Adrenal gland (tissue), 5 donors: ENCODE data around the gene GPR179.

Source experiments
- CTCF ChIP-seq, 6 experiments: fragments of 450-650 bp in 4 of 6; fragments of 200-600 bp in 2 of 6; sonication (generic) in 1 of 6; IDR thresholded peaks; 1 replicate in 5 of 6; 2 replicates in 1 of 6; pipeline versions ENCODE4 v1.5.1 to v1.8.0; 2016 to 2021; ENCODE audit warnings: antibody characterized with exemption in 6 of 6, mild to moderate bottlenecking in 2 of 6, moderate library complexity in 1 of 6
- POLR2A ChIP-seq, 2 donors: fragments of 450-650 bp; IDR thresholded peaks; one replicate each; pipeline ENCODE4 v1.6.1; 2017; ENCODE audit warnings: antibody characterized with exemption in 2 of 2, mild to moderate bottlenecking in 2 of 2, moderate library complexity in 1 of 2
- donor health status: DM: no; HTN: no; CAD: no.

DNA sequence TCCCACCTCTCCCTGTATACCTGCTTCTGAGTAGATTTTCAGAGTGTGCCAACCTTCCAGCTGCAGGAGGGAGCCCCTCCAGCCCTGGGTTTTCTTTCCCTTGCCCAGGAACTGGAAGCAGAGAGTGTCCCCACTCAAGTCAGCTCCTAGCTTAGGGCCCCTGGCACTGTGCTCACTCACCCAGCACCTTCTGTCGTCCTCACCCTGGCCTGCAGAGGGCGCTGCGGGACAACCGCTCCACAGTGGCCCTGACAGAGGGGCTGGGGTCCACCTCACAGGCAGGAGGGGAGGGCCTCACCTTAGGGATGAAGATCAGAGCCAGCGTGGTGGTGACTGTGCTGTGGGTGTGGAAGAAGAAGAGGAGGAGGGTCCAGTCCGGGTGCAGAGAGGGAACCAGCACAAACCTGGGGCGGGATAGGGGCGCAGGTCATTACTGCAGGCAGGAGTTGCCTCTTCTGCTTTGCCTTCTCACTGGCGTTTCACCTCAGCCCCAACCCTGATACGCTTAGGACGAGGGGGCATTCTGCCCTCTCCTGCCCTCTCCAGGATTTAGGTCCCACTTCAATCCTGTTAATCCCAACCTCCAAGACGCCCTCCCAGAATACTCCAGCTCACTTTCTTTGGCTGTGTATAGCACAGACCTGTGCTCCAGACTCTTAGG is 10.0 kb downstream of the GPR179 start:
- peak in 5 of 6 experiments; percentile 15 to 39 (median 35) for TF ChIP-seq CTCF (IDR thresholded peaks at IDR 0.05)
- TF ChIP-seq POLR2A (IDR thresholded peaks at IDR 0.05), result no peak
